Sigmoid colon (tissue), 4 donors: Measurements from ENCODE around the gene PTPRF.

Experiments
- EP300 ChIP-seq, 4 donors: sonication (generic); formaldehyde crosslinking; IDR thresholded peaks; one replicate each; pipeline ENCODE4 v1.6.1; 2017; ENCODE audit warnings: antibody characterized with exemption in 4 of 4
- POLR2A ChIP-seq, 2 donors: fragments of 450-650 bp; IDR thresholded peaks; one replicate each; pipeline ENCODE4 v1.6.1; 2016; ENCODE audit warnings: antibody characterized with exemption in 2 of 2, mild to moderate bottlenecking in 2 of 2, moderate library complexity in 2 of 2
- TF ChIP-seq, protein P1 (sequence below), 4 experiments: fragments of 450-650 bp in 3 of 4; fragments of 200-600 bp in 1 of 4; IDR thresholded peaks; one replicate each; pipeline ENCODE4 v1.5.1; 2016 to 2019; ENCODE audit warnings: antibody characterized with exemption in 4 of 4, mild to moderate bottlenecking in 3 of 4, moderate library complexity in 2 of 4

DNA sequence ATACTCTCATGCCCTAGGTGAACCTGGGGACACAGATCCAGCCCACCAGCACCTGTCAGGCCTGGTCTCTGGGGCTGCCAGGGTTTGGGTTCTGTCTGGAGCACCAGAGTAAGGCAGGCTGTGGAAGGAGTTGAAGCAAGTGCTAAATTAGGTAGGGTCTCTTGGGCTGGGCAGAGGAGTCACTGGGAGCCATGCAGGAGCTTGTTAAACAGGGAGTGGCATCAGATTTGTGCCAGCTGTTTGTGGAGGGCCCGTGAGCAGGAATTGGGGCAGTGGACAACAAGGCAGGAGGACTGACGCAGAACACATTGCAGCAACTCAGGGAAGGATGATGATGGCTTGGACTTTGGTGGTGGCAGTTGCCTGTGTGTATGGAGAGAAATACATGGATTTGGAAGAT lies 56.3 kb downstream of the PTPRF start:
- no peak for TF ChIP-seq POLR2A (IDR thresholded peaks at IDR 0.05)
- TF ChIP-seq, protein P1, sequence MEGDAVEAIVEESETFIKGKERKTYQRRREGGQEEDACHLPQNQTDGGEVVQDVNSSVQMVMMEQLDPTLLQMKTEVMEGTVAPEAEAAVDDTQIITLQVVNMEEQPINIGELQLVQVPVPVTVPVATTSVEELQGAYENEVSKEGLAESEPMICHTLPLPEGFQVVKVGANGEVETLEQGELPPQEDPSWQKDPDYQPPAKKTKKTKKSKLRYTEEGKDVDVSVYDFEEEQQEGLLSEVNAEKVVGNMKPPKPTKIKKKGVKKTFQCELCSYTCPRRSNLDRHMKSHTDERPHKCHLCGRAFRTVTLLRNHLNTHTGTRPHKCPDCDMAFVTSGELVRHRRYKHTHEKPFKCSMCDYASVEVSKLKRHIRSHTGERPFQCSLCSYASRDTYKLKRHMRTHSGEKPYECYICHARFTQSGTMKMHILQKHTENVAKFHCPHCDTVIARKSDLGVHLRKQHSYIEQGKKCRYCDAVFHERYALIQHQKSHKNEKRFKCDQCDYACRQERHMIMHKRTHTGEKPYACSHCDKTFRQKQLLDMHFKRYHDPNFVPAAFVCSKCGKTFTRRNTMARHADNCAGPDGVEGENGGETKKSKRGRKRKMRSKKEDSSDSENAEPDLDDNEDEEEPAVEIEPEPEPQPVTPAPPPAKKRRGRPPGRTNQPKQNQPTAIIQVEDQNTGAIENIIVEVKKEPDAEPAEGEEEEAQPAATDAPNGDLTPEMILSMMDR (IDR thresholded peaks at IDR 0.05), result no peak
- no peak for TF ChIP-seq EP300 (IDR thresholded peaks at IDR 0.05)
